Transverse colon (tissue), 4 donors: ENCODE results near the gene NUCB1.

Source experiments
- CTCF ChIP-seq, 5 experiments: fragments of 200-600 bp in 3 of 5; fragments of 450-650 bp in 2 of 5; sonication (generic) in 3 of 5; IDR thresholded peaks; 1 replicate in 2 of 5; 2 replicates in 3 of 5; pipeline ENCODE4 v1.5.1; 2016 to 2017; ENCODE audit warnings: antibody characterized with exemption in 5 of 5, inconsistent platforms in 3 of 5, mild to moderate bottlenecking in 2 of 5, moderate library complexity in 1 of 5
- EP300 ChIP-seq: sonication (generic); formaldehyde crosslinking; IDR thresholded peaks from one replicate; pipeline ENCODE4 v1.6.1; 2017; ENCODE audit warnings: antibody characterized with exemption, low read depth
- POLR2A ChIP-seq: fragments of 450-650 bp; IDR thresholded peaks from one replicate; pipeline ENCODE4 v1.6.1; 2016; ENCODE audit warnings: antibody characterized with exemption, mild to moderate bottlenecking, moderate library complexity
- POLR2AphosphoS5 ChIP-seq, 3 donors: sonication (generic); formaldehyde crosslinking; IDR thresholded peaks; one replicate each; pipeline ENCODE4 v1.6.1; 2016; ENCODE audit warnings: antibody characterized with exemption in 3 of 3

GRCh38 chr19:48900477-48901406 is 630 bp downstream of the NUCB1 start:
- TF ChIP-seq CTCF (IDR thresholded peaks at IDR 0.05) (no peak), POLR2A (no peak), POLR2AphosphoS5 (IDR thresholded peaks at IDR 0.05) (no peak), EP300 (no peak)
